HepG2 (cell line): ENCODE measurements around the gene HAUS2. TPM values are rescaled to one million over a fixed set of nuclear protein-coding genes. Genes with fewer than 3 reads are reported as not detected.

Source experiments
- CBX1 ChIP-seq: IDR thresholded peaks from one replicate; pipeline ENCODE4 v1.6.1; 2016; ENCODE audit warnings: antibody characterized with exemption, low read depth
- HNRNPUL1 ChIP-seq: fragments of 200-400 bp; formaldehyde crosslinking; IDR thresholded peaks from 2 replicates; pipeline ENCODE4 v1.6.1; 2017; ENCODE audit warnings: low read depth, mild to moderate bottlenecking, low read length, moderate library complexity
- ISX ChIP-seq: sonication (generic); formaldehyde crosslinking; conservative IDR thresholded peaks from 2 replicates; pipeline ENCODE4 v1.5.0; 2020; ENCODE audit warnings: missing genetic modification reagents
- LCORL ChIP-seq, 2 experiments: fragments of 450-650 bp in 1 of 2; sonication (generic) in 1 of 2; formaldehyde crosslinking in 1 of 2; IDR thresholded peaks; 2 replicates each; pipeline versions ENCODE4 v1.5.0 to v1.6.1; 2017 to 2020; ENCODE audit warnings: antibody characterized with exemption in 1 of 2, missing genetic modification reagents in 1 of 2
- NCOA5 ChIP-seq: sonication (generic); formaldehyde crosslinking; IDR thresholded peaks from 2 replicates; pipeline ENCODE4 v1.4.0; 2020; ENCODE audit warnings: missing genetic modification reagents
- PITX1 ChIP-seq: sonication (generic); formaldehyde crosslinking; IDR thresholded peaks from 2 replicates; pipeline ENCODE4 v1.5.1; 2020; ENCODE audit warnings: mild to moderate bottlenecking, missing genetic modification reagents
- PTBP1 ChIP-seq: fragments of 200-400 bp; formaldehyde crosslinking; IDR thresholded peaks from 2 replicates; pipeline ENCODE4 v1.6.1; 2018; ENCODE audit warnings: low read length, low read depth; ENCODE audit not compliant: poor library complexity, severe bottlenecking
- RELA ChIP-seq: sonication (generic); formaldehyde crosslinking; IDR thresholded peaks from 2 replicates; pipeline ENCODE4 v1.4.0; 2020; ENCODE audit warnings: missing genetic modification reagents
- SIN3B ChIP-seq: fragments of 150-350 bp; IDR thresholded peaks from 2 replicates; pipeline ENCODE4 v1.6.1; 2014; ENCODE audit warnings: low read length
- SP140L ChIP-seq: sonication (generic); formaldehyde crosslinking; IDR thresholded peaks from 2 replicates; pipeline ENCODE4 v1.4.0; 2020; ENCODE audit warnings: missing genetic modification reagents, borderline replicate concordance
- TGIF2 ChIP-seq: IDR thresholded peaks from 2 replicates; pipeline ENCODE4 v1.6.1; 2016; ENCODE audit warnings: control low read depth, missing compliant biosample characterization
- ZNF547 ChIP-seq: sonication (generic); formaldehyde crosslinking; IDR thresholded peaks from 2 replicates; pipeline ENCODE4 v1.5.1; 2020; ENCODE audit warnings: mild to moderate bottlenecking, missing genetic modification reagents
- ZNF552 ChIP-seq: sonication (generic); formaldehyde crosslinking; IDR thresholded peaks from 2 replicates; pipeline ENCODE4 v1.9.0; 2022; ENCODE audit warnings: missing genetic modification reagents, mild to moderate bottlenecking, borderline replicate concordance
- ZNF746 ChIP-seq: sonication (generic); formaldehyde crosslinking; IDR thresholded peaks from 2 replicates; pipeline ENCODE4 v1.8.0; 2022; ENCODE audit warnings: mild to moderate bottlenecking, missing genetic modification reagents
- ZNF768 ChIP-seq: sonication (generic); formaldehyde crosslinking; IDR thresholded peaks from 2 replicates; pipeline ENCODE4 v1.4.0; 2020; ENCODE audit warnings: missing genetic modification reagents
- ZNF878 ChIP-seq: sonication (generic); formaldehyde crosslinking; IDR thresholded peaks from 2 replicates; pipeline ENCODE4 v1.8.1; 2023; ENCODE audit warnings: mild to moderate bottlenecking, missing genetic modification reagents, moderate library complexity
- polyA plus RNA-seq, 8 experiments: library from polyadenylated mRNA; depleted of rRNA in 3 of 8; stranded (reverse) in 7 of 8; unstranded in 1 of 8; fragments of >200 nt; fragmentation: Illumina TruSeq in 4 of 8; extraction: Trizol in 4 of 8; gene quantifications; 2 replicates each; pipeline versions ENCODE4 v1.2.1 to v1.2.3, GENCODE V29; 2011 to 2016; ENCODE audit warnings: low read depth in 4 of 8, missing spikeins in 1 of 8, mixed read lengths in 1 of 8; ENCODE audit not compliant: insufficient read depth in 1 of 8
- total RNA-seq, 5 experiments: library from RNA; depleted of rRNA; stranded (reverse); fragments of >200 nt; fragmentation: Illumina TruSeq; extraction: Trizol; gene quantifications; 2 replicates each; pipeline ENCODE4 v1.2.3, GENCODE V29; 2016; ENCODE audit warnings: low read depth in 1 of 5
- TF ChIP-seq, protein P1 (sequence below): sonication (generic); IDR thresholded peaks from 2 replicates; pipeline ENCODE4 v1.6.1; 2016; ENCODE audit warnings: low read depth, borderline replicate concordance
- TF ChIP-seq, protein P2 (sequence below): fragments of 450-650 bp; IDR thresholded peaks from 2 replicates; pipeline ENCODE4 v1.6.1; 2016
- TF ChIP-seq, protein P3 (sequence below): sonication (generic); formaldehyde crosslinking; IDR thresholded peaks from 2 replicates; pipeline ENCODE4 v1.4.0; 2020; ENCODE audit warnings: mild to moderate bottlenecking, missing genetic modification reagents
- TF ChIP-seq, protein P4 (sequence below): sonication (generic); formaldehyde crosslinking; IDR thresholded peaks from 2 replicates; pipeline ENCODE4 v1.5.0; 2020; ENCODE audit warnings: missing genetic modification reagents
- TF ChIP-seq, protein P5 (sequence below): IDR thresholded peaks from 2 replicates; pipeline ENCODE4 v1.6.1; 2016
- TF ChIP-seq, protein P6 (sequence below): sonication (generic); formaldehyde crosslinking; IDR thresholded peaks from 2 replicates; pipeline ENCODE4 v1.4.0; 2020; ENCODE audit warnings: missing genetic modification reagents, mild to moderate bottlenecking, borderline replicate concordance

Gene HAUS2
- total and polyA plus RNA-seq, 2 of the 13 experiments (the other 11 are each of a cell fraction or from before 2014, with no cell fraction given) = 11.6 to 32.9 TPM

DNA sequence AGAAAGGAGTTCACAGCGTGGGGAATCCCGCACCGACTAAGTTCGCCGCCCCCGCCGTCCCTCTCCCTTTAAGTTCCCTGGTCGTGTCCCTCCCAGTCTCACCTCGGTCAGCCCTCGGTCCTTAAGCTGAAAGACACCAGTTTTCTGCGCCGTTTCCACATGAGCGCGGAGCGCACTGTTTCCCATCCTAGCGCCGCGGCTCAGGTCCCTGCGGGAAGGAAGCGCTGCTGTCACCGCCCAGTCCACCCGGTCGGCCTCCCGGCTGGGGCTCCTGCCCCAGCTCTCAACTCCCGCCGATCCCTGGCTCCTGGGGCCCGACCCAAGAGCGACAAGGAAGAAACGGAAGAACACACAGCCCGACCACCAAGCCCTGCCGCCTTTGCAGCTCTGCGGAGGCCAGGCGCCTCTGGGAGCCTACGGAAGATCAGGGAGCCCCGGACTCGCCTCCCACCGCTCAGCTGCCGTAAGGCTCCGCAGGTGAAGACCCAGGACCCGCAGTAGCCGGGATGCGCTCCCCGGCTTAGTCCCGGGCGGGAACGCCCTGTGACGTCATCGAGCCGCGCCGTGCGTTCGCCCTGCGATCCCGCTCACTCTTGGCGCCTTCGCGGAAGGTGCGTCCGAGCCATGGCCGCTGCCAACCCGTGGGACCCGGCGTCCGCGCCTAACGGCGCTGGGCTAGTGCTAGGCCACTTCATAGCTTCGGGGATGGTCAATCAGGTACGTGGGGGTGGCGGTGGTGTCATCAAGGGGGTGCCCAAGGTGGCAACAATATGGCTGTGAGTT, at the start of gene HAUS2, which contains the start of gene LRRC57 (continued):
- TF ChIP-seq, protein P1, sequence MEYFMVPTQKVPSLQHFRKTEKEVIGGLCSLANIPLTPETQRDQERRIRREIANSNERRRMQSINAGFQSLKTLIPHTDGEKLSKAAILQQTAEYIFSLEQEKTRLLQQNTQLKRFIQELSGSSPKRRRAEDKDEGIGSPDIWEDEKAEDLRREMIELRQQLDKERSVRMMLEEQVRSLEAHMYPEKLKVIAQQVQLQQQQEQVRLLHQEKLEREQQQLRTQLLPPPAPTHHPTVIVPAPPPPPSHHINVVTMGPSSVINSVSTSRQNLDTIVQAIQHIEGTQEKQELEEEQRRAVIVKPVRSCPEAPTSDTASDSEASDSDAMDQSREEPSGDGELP = no peak; the same call in 1 of the 2 replicates
- TF ChIP-seq ZNF768 (CRISPR knock-in tag) (no peak), ZNF552 (CRISPR knock-in tag) (0 out of 2 replicates have a peak, but pooled peaks have one; percentile 63), ZNF547 (CRISPR knock-in tag) (peak; percentile 75; the same call in 1 of the 2 replicates), TGIF2 (CRISPR knock-in tag) (peak; percentile 80), SP140L (CRISPR knock-in tag) (no peak), PTBP1 (peak; percentile 67), ZNF746 (CRISPR knock-in tag) (peak; percentile 48; the same call in 1 of the 2 replicates), PITX1 (peak; percentile 91), SIN3B (peak; percentile 87), HNRNPUL1 (no peak; the same call in 1 of the 2 replicates), CBX1 (peak; percentile 55), ISX (no peak), RELA (peak; percentile 65; the same call in 1 of the 2 replicates), NCOA5 (CRISPR knock-in tag) (no peak), ZNF878 (CRISPR knock-in tag) (peak; percentile 78; the same call in 1 of the 2 replicates), LCORL (IDR thresholded peaks at IDR 0.05) (no peak), LCORL (CRISPR knock-in tag; IDR thresholded peaks at IDR 0.05) (peak; percentile 55; the same call in 1 of the 2 replicates)
- TF ChIP-seq, protein P2, sequence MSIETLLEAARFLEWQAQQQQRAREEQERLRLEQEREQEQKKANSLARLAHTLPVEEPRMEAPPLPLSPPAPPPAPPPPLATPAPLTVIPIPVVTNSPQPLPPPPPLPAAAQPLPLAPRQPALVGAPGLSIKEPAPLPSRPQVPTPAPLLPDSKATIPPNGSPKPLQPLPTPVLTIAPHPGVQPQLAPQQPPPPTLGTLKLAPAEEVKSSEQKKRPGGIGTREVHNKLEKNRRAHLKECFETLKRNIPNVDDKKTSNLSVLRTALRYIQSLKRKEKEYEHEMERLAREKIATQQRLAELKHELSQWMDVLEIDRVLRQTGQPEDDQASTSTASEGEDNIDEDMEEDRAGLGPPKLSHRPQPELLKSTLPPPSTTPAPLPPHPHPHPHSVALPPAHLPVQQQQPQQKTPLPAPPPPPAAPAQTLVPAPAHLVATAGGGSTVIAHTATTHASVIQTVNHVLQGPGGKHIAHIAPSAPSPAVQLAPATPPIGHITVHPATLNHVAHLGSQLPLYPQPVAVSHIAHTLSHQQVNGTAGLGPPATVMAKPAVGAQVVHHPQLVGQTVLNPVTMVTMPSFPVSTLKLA = 0 out of 2 replicates have a peak, but pooled peaks have one; percentile 1
- TF ChIP-seq, protein P3, sequence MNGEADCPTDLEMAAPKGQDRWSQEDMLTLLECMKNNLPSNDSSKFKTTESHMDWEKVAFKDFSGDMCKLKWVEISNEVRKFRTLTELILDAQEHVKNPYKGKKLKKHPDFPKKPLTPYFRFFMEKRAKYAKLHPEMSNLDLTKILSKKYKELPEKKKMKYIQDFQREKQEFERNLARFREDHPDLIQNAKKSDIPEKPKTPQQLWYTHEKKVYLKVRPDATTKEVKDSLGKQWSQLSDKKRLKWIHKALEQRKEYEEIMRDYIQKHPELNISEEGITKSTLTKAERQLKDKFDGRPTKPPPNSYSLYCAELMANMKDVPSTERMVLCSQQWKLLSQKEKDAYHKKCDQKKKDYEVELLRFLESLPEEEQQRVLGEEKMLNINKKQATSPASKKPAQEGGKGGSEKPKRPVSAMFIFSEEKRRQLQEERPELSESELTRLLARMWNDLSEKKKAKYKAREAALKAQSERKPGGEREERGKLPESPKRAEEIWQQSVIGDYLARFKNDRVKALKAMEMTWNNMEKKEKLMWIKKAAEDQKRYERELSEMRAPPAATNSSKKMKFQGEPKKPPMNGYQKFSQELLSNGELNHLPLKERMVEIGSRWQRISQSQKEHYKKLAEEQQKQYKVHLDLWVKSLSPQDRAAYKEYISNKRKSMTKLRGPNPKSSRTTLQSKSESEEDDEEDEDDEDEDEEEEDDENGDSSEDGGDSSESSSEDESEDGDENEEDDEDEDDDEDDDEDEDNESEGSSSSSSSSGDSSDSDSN (CRISPR knock-in tag) = peak; percentile 98
- TF ChIP-seq, protein P4, sequence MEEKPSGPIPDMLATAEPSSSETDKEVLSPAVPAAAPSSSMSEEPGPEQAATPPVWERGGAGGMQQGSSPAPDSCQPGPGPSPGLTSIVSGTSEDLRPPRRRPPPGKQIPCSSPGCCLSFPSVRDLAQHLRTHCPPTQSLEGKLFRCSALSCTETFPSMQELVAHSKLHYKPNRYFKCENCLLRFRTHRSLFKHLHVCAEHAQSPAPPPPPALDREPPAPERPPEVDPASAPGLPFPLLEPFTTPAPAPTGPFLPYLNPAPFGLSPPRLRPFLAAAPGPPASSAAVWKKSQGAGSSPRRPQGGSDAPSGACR = no peak
- TF ChIP-seq, protein P5, sequence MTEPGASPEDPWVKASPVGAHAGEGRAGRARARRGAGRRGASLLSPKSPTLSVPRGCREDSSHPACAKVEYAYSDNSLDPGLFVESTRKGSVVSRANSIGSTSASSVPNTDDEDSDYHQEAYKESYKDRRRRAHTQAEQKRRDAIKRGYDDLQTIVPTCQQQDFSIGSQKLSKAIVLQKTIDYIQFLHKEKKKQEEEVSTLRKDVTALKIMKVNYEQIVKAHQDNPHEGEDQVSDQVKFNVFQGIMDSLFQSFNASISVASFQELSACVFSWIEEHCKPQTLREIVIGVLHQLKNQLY (CRISPR knock-in tag) = no peak
- TF ChIP-seq, protein P6, sequence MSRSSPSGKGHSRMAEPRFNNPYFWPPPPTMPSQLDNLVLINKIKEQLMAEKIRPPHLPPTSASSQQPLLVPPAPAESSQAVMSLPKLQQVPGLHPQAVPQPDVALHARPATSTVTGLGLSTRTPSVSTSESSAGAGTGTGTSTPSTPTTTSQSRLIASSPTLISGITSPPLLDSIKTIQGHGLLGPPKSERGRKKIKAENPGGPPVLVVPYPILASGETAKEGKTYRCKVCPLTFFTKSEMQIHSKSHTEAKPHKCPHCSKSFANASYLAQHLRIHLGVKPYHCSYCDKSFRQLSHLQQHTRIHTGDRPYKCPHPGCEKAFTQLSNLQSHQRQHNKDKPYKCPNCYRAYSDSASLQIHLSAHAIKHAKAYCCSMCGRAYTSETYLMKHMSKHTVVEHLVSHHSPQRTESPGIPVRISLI = peak; percentile 14; the same call in 1 of the 2 replicates
